GM19372 (cell line): ENCODE measurements around the gene HSPB6.
"Not testable (repeated sequence)": the region's sequence is repeated elsewhere in the genome, so short reads cannot be mapped to it uniquely, and the experiment has no call there.

ENCODE experiments used
- ATAC-seq: cut with Tn5 transposase; IDR thresholded peaks from one replicate; pipeline ENCODE4 v1.9.1; 2021; ENCODE audit warnings: mild to moderate bottlenecking, low read depth, moderate library complexity; ENCODE audit not compliant: unreplicated experiment

The HSPB6 gene

GRCh38 chr19:35732540-35733179 lies 24.2 kb downstream of the HSPB6 start:
- ATAC-seq = no peak

GRCh38 chr19:35731779-35732405 lies 24.9 kb downstream of the HSPB6 start:
- no peak for ATAC-seq

DNA sequence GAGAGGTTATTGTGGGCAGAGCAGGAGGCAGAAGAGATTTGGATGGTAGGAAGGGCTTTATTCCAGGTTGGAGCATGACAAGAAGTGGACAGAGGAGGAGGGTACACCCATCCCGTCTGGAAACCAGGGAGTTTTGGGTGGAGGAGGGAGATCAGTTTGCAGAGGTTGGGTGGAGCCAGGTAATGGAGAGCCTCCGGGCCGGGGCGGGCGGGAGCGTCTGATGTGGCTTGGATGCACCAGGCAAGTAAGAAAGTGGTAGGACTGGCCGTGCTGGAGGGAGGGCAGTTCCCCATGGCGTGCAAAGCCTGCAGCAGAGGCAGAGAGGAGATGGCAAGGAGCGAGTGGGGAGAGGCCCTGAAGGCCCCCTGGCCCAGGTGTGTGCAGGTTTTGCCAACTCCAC lies 25.5 kb downstream of the HSPB6 start:
- no peak for ATAC-seq

- ATAC-seq = no peak
These were observed 26.5 kb downstream of the HSPB6 start for GRCh38 chr19:35730326-35730725.

DNA sequence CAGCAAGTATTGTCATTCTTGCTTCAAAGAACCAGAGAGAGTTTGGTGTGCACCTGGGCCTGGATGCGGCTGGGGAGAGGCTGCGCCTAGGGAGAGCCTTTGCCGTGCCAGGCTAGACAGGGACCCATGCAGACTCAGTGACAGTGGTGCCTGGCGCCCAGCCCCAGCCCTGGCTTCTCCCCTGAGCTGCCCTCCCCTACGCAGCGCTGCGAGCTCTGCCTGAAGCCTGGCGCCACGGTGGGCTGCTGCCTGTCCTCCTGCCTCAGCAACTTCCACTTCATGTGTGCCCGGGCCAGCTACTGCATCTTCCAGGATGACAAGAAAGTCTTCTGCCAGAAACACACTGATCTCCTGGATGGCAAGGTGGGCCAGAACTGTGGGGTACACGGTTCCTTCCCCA lies 27.1 kb downstream of the HSPB6 start:
- no peak for ATAC-seq

GRCh38 chr19:35729021-35729420 lies 27.8 kb downstream of the HSPB6 start:
- ATAC-seq = no peak

- no peak for ATAC-seq
These were observed 28.7 kb downstream of the HSPB6 start for GRCh38 chr19:35727956-35728706.

GRCh38 chr19:35727053-35727955 lies 29.5 kb downstream of the HSPB6 start:
- no peak for ATAC-seq

GRCh38 chr19:35725216-35725861 lies 31.5 kb downstream of the HSPB6 start:
- ATAC-seq = no peak

DNA sequence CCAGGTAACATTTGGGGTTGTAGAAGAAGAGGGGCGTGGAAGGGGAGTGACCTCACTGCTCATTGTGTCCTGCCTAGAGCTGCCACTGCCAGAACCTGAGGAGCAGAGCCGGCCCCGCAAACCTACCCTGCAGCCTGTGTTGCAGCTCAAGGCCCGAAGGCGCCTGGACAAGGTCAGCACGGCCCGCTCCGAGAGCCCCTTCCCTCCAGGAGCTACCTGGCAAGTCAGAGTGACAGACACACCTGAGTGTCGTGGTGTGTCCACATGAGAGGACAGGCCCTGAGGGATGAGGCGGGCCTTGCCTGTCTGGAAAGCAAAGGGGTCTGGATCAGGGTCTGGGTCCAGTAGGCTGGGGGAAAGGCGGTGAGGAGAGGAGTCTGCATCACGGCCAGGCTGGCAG lies 32.3 kb downstream of the HSPB6 start:
- ATAC-seq = no peak

DNA sequence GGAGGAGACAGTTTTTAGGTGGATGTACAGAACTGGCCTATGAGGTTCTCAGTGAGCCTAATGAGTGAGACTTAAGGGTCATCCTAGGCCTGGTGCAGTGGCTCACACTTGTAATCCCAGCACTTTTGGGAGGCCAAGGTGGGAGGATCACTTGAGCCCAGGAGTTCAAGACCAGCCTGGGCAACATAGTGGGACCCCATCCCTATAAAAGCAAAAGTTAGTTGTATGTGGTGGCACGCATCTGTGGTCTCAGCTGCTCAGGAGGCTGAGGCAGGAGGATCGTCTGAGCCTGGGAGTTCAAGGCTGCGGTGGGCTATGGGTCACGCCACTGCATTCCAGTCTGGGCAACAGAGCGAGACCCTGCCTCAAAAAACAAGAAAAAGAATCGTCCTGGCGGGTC lies 32.7 kb downstream of the HSPB6 start:
- ATAC-seq = not testable (repeated sequence)

- ATAC-seq = no peak
These were observed 33.2 kb downstream of the HSPB6 start for GRCh38 chr19:35723671-35724070.

GRCh38 chr19:35722897-35723296 lies 33.9 kb downstream of the HSPB6 start:
- ATAC-seq = no peak

DNA sequence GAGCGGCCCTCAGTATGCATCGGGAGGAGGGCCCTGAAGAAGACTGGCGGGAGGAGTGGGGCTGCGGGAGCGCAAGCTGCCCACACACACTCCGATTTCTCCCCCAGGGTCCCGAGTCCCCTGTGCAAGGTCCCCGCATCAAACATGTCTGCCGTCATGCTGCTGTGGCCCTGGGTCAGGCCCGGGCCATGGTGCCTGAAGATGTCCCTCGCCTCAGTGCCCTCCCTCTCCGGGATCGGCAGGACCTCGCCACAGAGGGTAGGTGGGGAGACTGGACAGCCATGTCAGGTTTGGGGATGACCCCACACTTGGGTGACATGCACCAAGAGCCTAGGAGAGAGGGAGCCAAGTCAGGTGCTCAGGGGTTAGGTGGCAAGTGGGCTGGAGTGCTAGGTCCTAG lies 34.4 kb downstream of the HSPB6 start:
- no peak for ATAC-seq

DNA sequence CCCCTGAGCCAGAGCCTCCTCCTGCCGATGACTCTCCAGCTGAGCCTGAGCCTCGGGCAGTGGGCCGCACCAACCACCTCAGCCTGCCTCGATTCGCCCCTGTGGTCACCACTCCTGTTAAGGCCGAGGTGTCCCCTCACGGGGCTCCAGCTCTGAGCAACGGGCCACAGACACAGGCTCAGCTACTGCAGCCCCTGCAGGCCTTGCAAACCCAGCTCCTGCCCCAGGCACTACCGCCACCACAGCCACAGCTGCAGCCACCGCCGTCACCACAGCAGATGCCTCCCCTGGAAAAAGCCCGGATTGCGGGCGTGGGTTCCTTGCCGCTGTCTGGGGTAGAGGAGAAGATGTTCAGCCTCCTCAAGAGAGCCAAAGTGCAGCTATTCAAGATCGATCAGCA lies 35.5 kb downstream of the HSPB6 start:
- ATAC-seq = no peak

- no peak for ATAC-seq
These were observed 36.2 kb downstream of the HSPB6 start for GRCh38 chr19:35720648-35721047.

GRCh38 chr19:35720163-35720524 lies 36.7 kb downstream of the HSPB6 start:
- no peak for ATAC-seq

GRCh38 chr19:35719402-35720162 lies 37.2 kb downstream of the HSPB6 start:
- no peak for ATAC-seq

GRCh38 chr19:35718345-35719041 lies 38.3 kb downstream of the HSPB6 start:
- ATAC-seq = no peak
